ENCODE data around the gene SEC16A.

GRCh38 chr9:136436055-136436634 lies 46.7 kb downstream of the SEC16A start:
- TF ChIP-seq CTCF (IDR thresholded peaks at IDR 0.05) (no peak), POLR2A (IDR thresholded peaks at IDR 0.05) (no peak)
